Measurements from ENCODE around the gene SMIM45.
A peak's percentile ranks its signal among the peaks of the same experiment; 100 is the strongest.

SMIM45 gene

GRCh38 chr22:41969110-41969646, 17.2 kb downstream of the SMIM45 start, which contains the start of gene SEPTIN3:
SEPTIN3 (plus strand) TSS chr22:41969443; CDS start chr22:41971493, 2,050 bp downstream.
- H3K4me3 ChIP-seq (replicated peaks in 1 of 2; ENCODE audit: low read depth in 2 of 2, low read length in 2 of 2): no peak within 1 kb of the TSS
- TF ChIP-seq CTCF (IDR thresholded peaks at IDR 0.05; ENCODE audit: low read depth, low read length): no peak
- no peak for DNase-seq (ENCODE audit: low read depth in 2 of 2)

GRCh38 chr22:41970601-41971000, 18.7 kb downstream of the SMIM45 start:
- TF ChIP-seq CTCF (IDR thresholded peaks at IDR 0.05; ENCODE audit: low read depth, low read length): no peak
- DNase-seq (ENCODE audit: low read depth in 2 of 2): no peak
- H3K4me3 ChIP-seq (replicated peaks in 1 of 2; ENCODE audit: low read depth in 2 of 2, low read length in 2 of 2): no peak overlapping the region

- H3K4me3 ChIP-seq (replicated peaks in 1 of 2; ENCODE audit: low read depth in 2 of 2, low read length in 2 of 2): no peak overlapping the region
- no peak for DNase-seq (ENCODE audit: low read depth in 2 of 2)
- TF ChIP-seq CTCF (IDR thresholded peaks at IDR 0.05; ENCODE audit: low read depth, low read length): no peak
Measured at GRCh38 chr22:41971431-41971830, 19.5 kb downstream of the SMIM45 start.

- no peak overlapping the region for H3K4me3 ChIP-seq (replicated peaks in 1 of 2; ENCODE audit: low read depth in 2 of 2, low read length in 2 of 2)
- DNase-seq (ENCODE audit: low read depth in 2 of 2): no peak
- no peak for TF ChIP-seq CTCF (IDR thresholded peaks at IDR 0.05; ENCODE audit: low read depth, low read length)
Measured at GRCh38 chr22:41974691-41975290, 22.8 kb downstream of the SMIM45 start.

- H3K4me3 ChIP-seq (replicated peaks in 1 of 2; ENCODE audit: low read depth in 2 of 2, low read length in 2 of 2): no peak overlapping the region
- DNase-seq (ENCODE audit: low read depth in 2 of 2): no peak
- TF ChIP-seq CTCF (IDR thresholded peaks at IDR 0.05; ENCODE audit: low read depth, low read length): no peak
Measured at GRCh38 chr22:41975299-41976069, 23.5 kb downstream of the SMIM45 start.

- no peak for TF ChIP-seq CTCF (IDR thresholded peaks at IDR 0.05; ENCODE audit: low read depth, low read length)
- peak overlapping the region; percentile 21 to 28 for H3K4me3 ChIP-seq (replicated peaks in 1 of 2; ENCODE audit: low read depth in 2 of 2, low read length in 2 of 2)
- DNase-seq (ENCODE audit: low read depth in 2 of 2): no peak
Measured at GRCh38 chr22:41976070-41976901, 24.3 kb downstream of the SMIM45 start.
